ENCODE results near the gene NAE1. TPM values are rescaled to one million over a fixed set of nuclear protein-coding genes. Genes with fewer than 3 reads are reported as not detected.

Gene NAE1
- total RNA-seq, 1 donor from 2014 or later = 62.4 TPM

DNA sequence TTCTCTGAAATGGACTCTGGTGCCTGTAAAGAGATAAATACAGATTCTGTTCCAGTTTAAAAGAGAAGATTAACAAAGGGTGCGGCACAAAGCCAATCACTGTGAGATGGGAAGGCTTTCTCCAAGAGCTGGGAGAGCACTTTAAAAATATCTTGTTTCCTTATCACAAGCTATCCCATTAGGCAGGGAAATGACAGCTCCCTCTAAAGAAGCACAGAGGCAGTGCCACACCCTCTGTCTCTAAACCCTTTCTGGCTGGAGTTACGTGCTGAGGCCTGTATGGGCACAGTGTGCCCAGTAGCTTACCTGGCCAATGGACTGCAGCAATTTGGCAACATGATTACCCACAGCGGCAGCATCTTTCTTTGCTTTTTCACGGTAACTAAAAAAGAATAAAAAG is 20.4 kb downstream of the NAE1 start:
- DNase-seq (ENCODE audit: low read depth) = peak; percentile 57

GRCh38 chr16:66809765-66810164 is 21.0 kb downstream of the NAE1 start:
- Histone ChIP-seq H3K4me3 (ENCODE audit: low read depth, low read length) (no peak overlapping the region), H3K27me3 (ENCODE audit: control insufficient read depth, insufficient read depth, low read length) (no peaks in the 10 kb centered on the region), H3K36me3 (ENCODE audit: control insufficient read depth, insufficient read depth, low read length) (peaks cover 5% of the 10 kb centered on the region)
- DNase-seq (ENCODE audit: low read depth) (no peak), FAIRE-seq (no peak)
- TF ChIP-seq, protein P1, sequence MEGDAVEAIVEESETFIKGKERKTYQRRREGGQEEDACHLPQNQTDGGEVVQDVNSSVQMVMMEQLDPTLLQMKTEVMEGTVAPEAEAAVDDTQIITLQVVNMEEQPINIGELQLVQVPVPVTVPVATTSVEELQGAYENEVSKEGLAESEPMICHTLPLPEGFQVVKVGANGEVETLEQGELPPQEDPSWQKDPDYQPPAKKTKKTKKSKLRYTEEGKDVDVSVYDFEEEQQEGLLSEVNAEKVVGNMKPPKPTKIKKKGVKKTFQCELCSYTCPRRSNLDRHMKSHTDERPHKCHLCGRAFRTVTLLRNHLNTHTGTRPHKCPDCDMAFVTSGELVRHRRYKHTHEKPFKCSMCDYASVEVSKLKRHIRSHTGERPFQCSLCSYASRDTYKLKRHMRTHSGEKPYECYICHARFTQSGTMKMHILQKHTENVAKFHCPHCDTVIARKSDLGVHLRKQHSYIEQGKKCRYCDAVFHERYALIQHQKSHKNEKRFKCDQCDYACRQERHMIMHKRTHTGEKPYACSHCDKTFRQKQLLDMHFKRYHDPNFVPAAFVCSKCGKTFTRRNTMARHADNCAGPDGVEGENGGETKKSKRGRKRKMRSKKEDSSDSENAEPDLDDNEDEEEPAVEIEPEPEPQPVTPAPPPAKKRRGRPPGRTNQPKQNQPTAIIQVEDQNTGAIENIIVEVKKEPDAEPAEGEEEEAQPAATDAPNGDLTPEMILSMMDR (IDR thresholded peaks at IDR 0.05; ENCODE audit: insufficient read depth, low read length, severe bottlenecking) = no peak

More for the DNA sequence above, 20.4 kb downstream of the NAE1 start:
- H3K36me3 ChIP-seq (ENCODE audit: control insufficient read depth, insufficient read depth, low read length) = peaks cover 1% of the 10 kb centered on the region
- TF ChIP-seq, protein P1 (IDR thresholded peaks at IDR 0.05; ENCODE audit: insufficient read depth, low read length, severe bottlenecking) = peak; percentile 19
- H3K4me3 ChIP-seq (ENCODE audit: low read depth, low read length) = no peak overlapping the region
- FAIRE-seq = no peak
- H3K27me3 ChIP-seq (ENCODE audit: control insufficient read depth, insufficient read depth, low read length) = no peaks in the 10 kb centered on the region

DNA sequence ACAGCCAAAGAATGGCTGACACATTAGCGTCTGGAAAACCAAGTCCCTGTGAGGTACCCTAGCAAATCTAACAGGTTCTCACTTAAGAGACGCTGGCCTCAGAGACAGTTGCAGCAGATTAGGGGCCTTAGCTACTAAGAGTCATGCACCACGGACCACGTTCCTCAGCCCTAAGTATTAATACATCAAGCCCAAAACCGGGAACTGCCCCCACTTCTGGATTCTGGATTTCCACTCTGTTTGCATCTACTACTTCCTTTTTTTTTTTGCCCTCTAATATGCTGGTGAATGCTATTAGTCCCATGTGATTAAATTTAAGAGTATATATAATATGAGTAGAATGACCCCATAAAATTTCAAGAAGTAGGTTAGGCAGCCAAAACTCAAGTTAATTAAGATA is 28.6 kb downstream of the NAE1 start:
- peaks cover 5% of the 10 kb centered on the region for H3K36me3 ChIP-seq (ENCODE audit: control insufficient read depth, insufficient read depth, low read length)
- TF ChIP-seq, protein P1 (IDR thresholded peaks at IDR 0.05; ENCODE audit: insufficient read depth, low read length, severe bottlenecking) = no peak

DNA sequence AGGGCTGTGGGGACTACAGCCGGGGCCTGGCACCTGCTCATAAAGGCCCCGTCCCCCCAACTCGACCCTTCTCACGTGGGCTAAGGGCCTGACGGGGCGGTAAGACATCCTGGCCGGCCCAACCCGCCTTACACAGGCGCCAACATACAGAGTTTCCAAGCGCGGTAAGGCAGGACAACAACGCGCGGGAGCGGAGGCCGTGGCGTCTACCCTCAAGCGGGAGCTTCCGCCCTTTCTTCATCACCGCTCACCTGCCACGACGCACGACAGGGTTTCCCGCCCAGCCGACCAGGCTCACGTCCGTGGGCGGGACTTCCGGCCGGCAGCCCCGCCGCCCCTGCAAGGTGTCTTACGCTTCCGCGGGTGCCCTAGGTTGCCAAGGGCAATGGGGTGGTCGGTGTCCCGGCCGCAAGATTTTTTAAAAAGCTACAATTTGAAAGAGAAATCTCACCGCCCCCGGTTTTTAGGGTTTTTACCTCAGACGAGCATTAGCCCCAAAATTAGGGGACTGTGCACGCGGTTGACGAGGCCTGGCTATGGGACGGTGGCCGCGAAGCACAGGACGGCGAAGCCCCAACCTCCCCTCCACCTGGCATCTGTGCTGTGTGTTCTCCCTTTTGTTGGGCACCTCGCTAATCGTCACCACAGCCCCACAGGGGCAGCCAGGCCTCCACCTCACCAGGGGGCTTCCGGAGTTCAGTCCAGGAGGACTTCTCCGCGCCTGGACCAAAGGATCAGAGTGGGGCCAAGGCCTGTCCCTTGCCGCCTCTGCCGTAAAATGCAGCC is 29.3 kb downstream of the NAE1 start, which contains the start of gene TERB1:
Gene TERB1 (minus strand): TSS at position 265 of the 786 bp plus-strand sequence. CDS start 4,786 bp downstream, outside the sequence.
- no peak for FAIRE-seq

More for the DNA sequence above, 28.6 kb downstream of the NAE1 start:
- DNase-seq (ENCODE audit: low read depth) (no peak), FAIRE-seq (no peak)
- no peak overlapping the region for H3K4me3 ChIP-seq (ENCODE audit: low read depth, low read length)
- no peaks in the 10 kb centered on the region for H3K27me3 ChIP-seq (ENCODE audit: control insufficient read depth, insufficient read depth, low read length)

GRCh38 chr16:66800856-66801255 is 29.9 kb downstream of the NAE1 start:
- DNase-seq (ENCODE audit: low read depth) = no peak

More for the DNA sequence above, 29.3 kb downstream of the NAE1 start, which contains the start of gene TERB1:
- no peak for DNase-seq (ENCODE audit: low read depth)
- Histone ChIP-seq H3K4me3 (ENCODE audit: low read depth, low read length) (no peak within 1 kb of the TSS), H3K36me3 (ENCODE audit: control insufficient read depth, insufficient read depth, low read length) (peaks cover 5% of the 10 kb centered on the region), H3K27me3 (ENCODE audit: control insufficient read depth, insufficient read depth, low read length) (no peaks in the 10 kb centered on the region)
- TF ChIP-seq, protein P1 (IDR thresholded peaks at IDR 0.05; ENCODE audit: insufficient read depth, low read length, severe bottlenecking) = no peak

More at GRCh38 chr16:66800856-66801255, 29.9 kb downstream of the NAE1 start:
- TF ChIP-seq, protein P1 (IDR thresholded peaks at IDR 0.05; ENCODE audit: insufficient read depth, low read length, severe bottlenecking) = no peak
- H3K36me3 ChIP-seq (ENCODE audit: control insufficient read depth, insufficient read depth, low read length) = peaks cover 5% of the 10 kb centered on the region
- no peak for FAIRE-seq
- no peak overlapping the region for H3K4me3 ChIP-seq (ENCODE audit: low read depth, low read length)
- no peaks in the 10 kb centered on the region for H3K27me3 ChIP-seq (ENCODE audit: control insufficient read depth, insufficient read depth, low read length)

All from bronchial epithelial cell (primary cell).